Esophagus muscularis mucosa (tissue), 3 donors: ENCODE measurements around the gene ICA1L.

ENCODE experiments used
- POLR2A ChIP-seq: fragments of 450-650 bp; IDR thresholded peaks from one replicate; pipeline ENCODE4 v1.6.1; 2017; ENCODE audit warnings: antibody characterized with exemption, moderate library complexity, mild to moderate bottlenecking, low read depth
- TF ChIP-seq, protein P1 (sequence below), 3 experiments: fragments of 200-600 bp in 2 of 3; fragments of 450-650 bp in 1 of 3; sonication (generic) in 2 of 3; IDR thresholded peaks; one replicate each; pipeline ENCODE4 v1.5.1; 2017 to 2019; ENCODE audit warnings: antibody characterized with exemption in 3 of 3, mild to moderate bottlenecking in 2 of 3, moderate library complexity in 1 of 3

DNA sequence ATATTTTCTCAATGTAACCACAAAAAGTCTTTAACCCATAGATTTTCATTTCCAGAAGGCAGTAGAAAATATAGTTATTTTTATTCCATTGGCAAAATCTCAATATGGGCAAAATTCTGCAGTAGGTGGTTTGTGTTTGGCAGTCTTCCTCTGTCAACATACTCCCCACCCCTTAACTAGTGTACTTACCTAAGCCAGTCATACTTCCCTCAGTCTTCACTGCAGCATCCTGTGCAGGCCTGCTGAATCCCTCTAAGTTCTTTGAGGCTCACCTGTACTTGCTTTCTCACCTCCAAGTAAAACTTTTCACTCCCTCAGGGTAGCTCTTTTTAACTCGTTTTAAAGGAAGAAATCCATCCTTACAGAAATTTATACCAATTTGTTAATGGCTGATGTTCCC lies 47.3 kb upstream of the ICA1L start:
- TF ChIP-seq, protein P1, sequence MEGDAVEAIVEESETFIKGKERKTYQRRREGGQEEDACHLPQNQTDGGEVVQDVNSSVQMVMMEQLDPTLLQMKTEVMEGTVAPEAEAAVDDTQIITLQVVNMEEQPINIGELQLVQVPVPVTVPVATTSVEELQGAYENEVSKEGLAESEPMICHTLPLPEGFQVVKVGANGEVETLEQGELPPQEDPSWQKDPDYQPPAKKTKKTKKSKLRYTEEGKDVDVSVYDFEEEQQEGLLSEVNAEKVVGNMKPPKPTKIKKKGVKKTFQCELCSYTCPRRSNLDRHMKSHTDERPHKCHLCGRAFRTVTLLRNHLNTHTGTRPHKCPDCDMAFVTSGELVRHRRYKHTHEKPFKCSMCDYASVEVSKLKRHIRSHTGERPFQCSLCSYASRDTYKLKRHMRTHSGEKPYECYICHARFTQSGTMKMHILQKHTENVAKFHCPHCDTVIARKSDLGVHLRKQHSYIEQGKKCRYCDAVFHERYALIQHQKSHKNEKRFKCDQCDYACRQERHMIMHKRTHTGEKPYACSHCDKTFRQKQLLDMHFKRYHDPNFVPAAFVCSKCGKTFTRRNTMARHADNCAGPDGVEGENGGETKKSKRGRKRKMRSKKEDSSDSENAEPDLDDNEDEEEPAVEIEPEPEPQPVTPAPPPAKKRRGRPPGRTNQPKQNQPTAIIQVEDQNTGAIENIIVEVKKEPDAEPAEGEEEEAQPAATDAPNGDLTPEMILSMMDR (IDR thresholded peaks at IDR 0.05): no peak
- TF ChIP-seq POLR2A: no peak
